ENCODE results near the gene CEP20.

DNA sequence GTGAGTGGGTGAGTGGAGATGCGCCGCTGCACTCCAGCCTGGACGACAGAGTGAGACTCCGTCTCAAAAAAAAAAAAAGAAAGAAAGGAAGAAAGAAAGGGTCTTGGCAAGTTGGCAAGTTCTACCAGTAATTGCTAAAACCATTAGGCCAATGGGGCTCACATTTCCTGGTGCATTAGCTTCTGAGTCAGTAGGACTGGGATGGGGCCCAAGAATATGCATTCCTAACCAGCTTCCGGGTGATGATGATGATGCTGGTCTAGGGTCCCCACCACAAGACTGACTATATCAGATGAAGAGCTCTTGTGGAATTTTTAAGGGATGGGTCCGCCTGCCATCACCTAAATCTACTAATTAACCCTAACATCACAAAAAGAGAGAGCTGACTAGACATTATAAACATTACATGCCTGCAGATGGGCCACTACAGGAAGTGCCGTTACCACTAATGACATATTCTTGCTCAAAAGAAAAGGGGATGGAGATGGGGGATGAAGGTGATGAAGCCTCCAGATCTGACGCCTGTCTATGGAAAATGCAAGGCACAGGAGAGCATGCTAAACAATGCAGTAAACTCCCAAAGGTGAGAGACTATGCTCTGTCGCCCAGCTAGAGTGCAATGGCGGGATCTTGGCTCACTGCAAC lies 44.6 kb downstream of the CEP20 start:
- TF ChIP-seq CTCF (IDR thresholded peaks at IDR 0.05; ENCODE audit: low read length) (no peak), EZH2 (optimal IDR thresholded peaks at IDR 0.05; ENCODE audit: low read depth, low read length) (no peak)

Measured in MM.1S (cell line).